Mucosa of gallbladder (tissue), 1 donor: Measurements from ENCODE around the gene KLK5. TPM values are rescaled to one million over a fixed set of nuclear protein-coding genes. Genes with fewer than 3 reads are reported as not detected.

Source experiments
- total RNA-seq: library from RNA; stranded (reverse); gene quantifications from one replicate; pipeline ENCODE4 v1.2.1, GENCODE V29; 2021
- donor health status: DM: no; HTN: no; CAD: no.

Gene KLK5
- total RNA-seq, 1 donor from 2014 or later = not detected

Other genes with a start within 250 kb of the KLK5 start
- 1.1 TPM for gene SHANK1, start 233.2 kb downstream of the KLK5 start, total RNA-seq
- 15.1 TPM for gene CLEC11A, start 229.7 kb downstream of the KLK5 start, total RNA-seq
- gene GPR32, start 182.6 kb downstream of the KLK5 start, total RNA-seq = not detected
- gene ACP4, start 162.6 kb downstream of the KLK5 start, total RNA-seq = not detected
- gene KLK1, start 129.3 kb downstream of the KLK5 start, total RNA-seq = 1.5 TPM
- gene KLK15, start 119.5 kb downstream of the KLK5 start, total RNA-seq = not detected
- gene KLK3, start 98.1 kb downstream of the KLK5 start, total RNA-seq = not detected
- gene KLK2, start 79.6 kb downstream of the KLK5 start, total RNA-seq = not detected
- gene KLK4, start 41.6 kb downstream of the KLK5 start, total RNA-seq = not detected
- gene KLK6, start 16.6 kb upstream of the KLK5 start, total RNA-seq = 1.5 TPM
- 0.14 TPM for gene KLK7, start 30.9 kb upstream of the KLK5 start, total RNA-seq
- gene KLK8, start 48.6 kb upstream of the KLK5 start, total RNA-seq = 2.4 TPM
- gene KLK10, start 66.7 kb upstream of the KLK5 start, total RNA-seq = 42.8 TPM
- gene KLK11, start 73.6 kb upstream of the KLK5 start, total RNA-seq = 274 TPM
- 0.78 TPM for gene KLK12, start 82.0 kb upstream of the KLK5 start, total RNA-seq
- gene KLK13, start 112.1 kb upstream of the KLK5 start, total RNA-seq = 2.0 TPM
- 0.63 TPM for gene KLK14, start 129.8 kb upstream of the KLK5 start, total RNA-seq
- gene CTU1, start 155.4 kb upstream of the KLK5 start, total RNA-seq = 12.1 TPM
- gene SIGLEC9, start 171.9 kb upstream of the KLK5 start, total RNA-seq = 6.3 TPM
- 3.5 TPM for gene SIGLEC7, start 189.3 kb upstream of the KLK5 start, total RNA-seq